MM.1S (cell line): ENCODE measurements around the gene HSDL2.

Source experiments
- DNase-seq: peaks from one replicate; pipeline ENCODE4 v3.0.0-alpha.2; 2015
- H2AFZ ChIP-seq: fragments of 300-600 bp; sonication (generic); 2 replicates; pipeline ENCODE4 v1.6.0; 2016; ENCODE audit warnings: antibody characterized with exemption, low read length
- H3F3A ChIP-seq: fragments of 300-600 bp; sonication (generic); 2 replicates; pipeline ENCODE4 v1.6.1; 2016; ENCODE audit warnings: mild to moderate bottlenecking, antibody characterized with exemption, low read length, moderate library complexity, mixed read lengths; ENCODE audit not compliant: insufficient read depth
- H3K27ac ChIP-seq: fragments of 300-600 bp; sonication (generic); 2 replicates; pipeline ENCODE4 v1.5.1; 2016; ENCODE audit warnings: mild to moderate bottlenecking, low read length
- H3K27me3 ChIP-seq: fragments of 300-600 bp; sonication (generic); replicated peaks from 2 replicates; pipeline ENCODE4 v1.6.0; 2016; ENCODE audit warnings: low read length; ENCODE audit not compliant: insufficient read depth
- H3K36me3 ChIP-seq: fragments of 300-600 bp; sonication (generic); replicated peaks from 2 replicates; pipeline ENCODE4 v1.6.1; 2016; ENCODE audit warnings: mild to moderate bottlenecking, low read length, mixed read lengths; ENCODE audit not compliant: insufficient read depth
- H3K4me1 ChIP-seq: fragments of 300-600 bp; sonication (generic); 2 replicates; pipeline ENCODE4 v1.6.1; 2016; ENCODE audit warnings: low read length, mixed read lengths
- H3K4me2 ChIP-seq: fragments of 300-600 bp; sonication (generic); 2 replicates; pipeline ENCODE4 v1.6.0; 2016; ENCODE audit warnings: low read depth, low read length
- H3K4me3 ChIP-seq: fragments of 300-600 bp; sonication (generic); 2 replicates; pipeline ENCODE4 v1.5.1; 2016; ENCODE audit warnings: low read length, mixed read lengths
- H3K79me2 ChIP-seq: fragments of 300-600 bp; sonication (generic); 2 replicates; pipeline ENCODE4 v1.6.1; 2016; ENCODE audit warnings: mixed run types, low read length, mixed read lengths
- H3K9ac ChIP-seq: fragments of 300-600 bp; sonication (generic); 2 replicates; pipeline ENCODE4 v1.6.1; 2016; ENCODE audit warnings: low read length, mixed read lengths
- H3K9me2 ChIP-seq: fragments of 300-600 bp; sonication (generic); replicated peaks from 2 replicates; pipeline ENCODE4 v1.6.1; 2016; ENCODE audit warnings: mild to moderate bottlenecking, low read length, mixed read lengths; ENCODE audit not compliant: insufficient read depth
- H3K9me3 ChIP-seq: fragments of 300-600 bp; sonication (generic); replicated peaks from 2 replicates; pipeline ENCODE4 v1.6.1; 2016; ENCODE audit warnings: mild to moderate bottlenecking, low read length, mixed read lengths; ENCODE audit not compliant: insufficient read depth
- H4K20me1 ChIP-seq: fragments of 300-600 bp; sonication (generic); 2 replicates; pipeline ENCODE4 v1.6.1; 2016; ENCODE audit warnings: mild to moderate bottlenecking, low read length, moderate library complexity, mixed read lengths; ENCODE audit not compliant: insufficient read depth
- EZH2 ChIP-seq: fragments of 300-600 bp; sonication (generic); optimal IDR thresholded peaks from 2 replicates; pipeline ENCODE3; 2017; ENCODE audit warnings: low read depth, mild to moderate bottlenecking, antibody characterized with exemption, low read length, mixed read lengths
- EZH2phosphoT487 ChIP-seq: fragments of 300-600 bp; sonication (generic); IDR thresholded peaks from 2 replicates; pipeline ENCODE4 v1.6.1; 2018; ENCODE audit warnings: antibody characterized with exemption, low read length
- TF ChIP-seq, protein P1 (sequence below): fragments of 300-600 bp; sonication (generic); IDR thresholded peaks from 2 replicates; pipeline ENCODE4 v1.5.1; 2016; ENCODE audit warnings: antibody characterized with exemption, low read length, mixed read lengths

The HSDL2 gene

GRCh38 chr9:112403614-112404201 lies 23.8 kb downstream of the HSDL2 start:
- no peak overlapping the region for H2AFZ ChIP-seq
- no peaks in the 10 kb centered on the region for H3K9me2 ChIP-seq
- H3K27ac ChIP-seq, result no peak overlapping the region

DNA sequence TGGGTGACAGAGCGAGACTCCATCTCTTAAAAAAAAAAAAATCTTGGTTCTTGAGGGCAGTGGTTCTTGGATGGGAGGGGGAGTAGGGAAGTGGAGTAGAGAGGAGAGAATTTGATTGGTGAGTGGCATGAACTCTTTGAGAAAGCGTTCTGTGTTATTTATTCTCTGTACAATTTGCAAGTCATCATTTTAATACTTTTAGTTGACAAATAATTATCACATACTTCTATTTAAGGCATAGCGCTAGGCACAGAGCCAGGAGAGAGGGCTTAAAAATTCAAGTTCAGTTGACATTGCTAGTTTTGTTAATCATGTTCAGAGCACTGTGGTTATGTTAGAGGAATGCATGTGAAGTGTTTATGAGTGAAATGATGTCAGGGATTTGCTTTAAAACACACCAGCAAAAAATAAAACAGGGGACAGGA lies 24.6 kb downstream of the HSDL2 start:
- no peak for DNase-seq
- Histone ChIP-seq H3K27ac (no peak overlapping the region), H3K4me3 (no peak overlapping the region), H3K79me2 (no peaks in the 10 kb centered on the region), H3K4me2 (no peak overlapping the region), H3K9ac (no peak overlapping the region), H4K20me1 (no peaks in the 10 kb centered on the region), H3K36me3 (no peaks in the 10 kb centered on the region), H2AFZ (no peak overlapping the region), H3K9me3 (no peaks in the 10 kb centered on the region), H3F3A (no peaks in the 10 kb centered on the region), H3K4me1 (no peaks in the 10 kb centered on the region), H3K9me2 (no peaks in the 10 kb centered on the region), H3K27me3 (no peaks in the 10 kb centered on the region)
- TF ChIP-seq EZH2phosphoT487, result no peak
- no peak for TF ChIP-seq EZH2
- TF ChIP-seq, protein P1, sequence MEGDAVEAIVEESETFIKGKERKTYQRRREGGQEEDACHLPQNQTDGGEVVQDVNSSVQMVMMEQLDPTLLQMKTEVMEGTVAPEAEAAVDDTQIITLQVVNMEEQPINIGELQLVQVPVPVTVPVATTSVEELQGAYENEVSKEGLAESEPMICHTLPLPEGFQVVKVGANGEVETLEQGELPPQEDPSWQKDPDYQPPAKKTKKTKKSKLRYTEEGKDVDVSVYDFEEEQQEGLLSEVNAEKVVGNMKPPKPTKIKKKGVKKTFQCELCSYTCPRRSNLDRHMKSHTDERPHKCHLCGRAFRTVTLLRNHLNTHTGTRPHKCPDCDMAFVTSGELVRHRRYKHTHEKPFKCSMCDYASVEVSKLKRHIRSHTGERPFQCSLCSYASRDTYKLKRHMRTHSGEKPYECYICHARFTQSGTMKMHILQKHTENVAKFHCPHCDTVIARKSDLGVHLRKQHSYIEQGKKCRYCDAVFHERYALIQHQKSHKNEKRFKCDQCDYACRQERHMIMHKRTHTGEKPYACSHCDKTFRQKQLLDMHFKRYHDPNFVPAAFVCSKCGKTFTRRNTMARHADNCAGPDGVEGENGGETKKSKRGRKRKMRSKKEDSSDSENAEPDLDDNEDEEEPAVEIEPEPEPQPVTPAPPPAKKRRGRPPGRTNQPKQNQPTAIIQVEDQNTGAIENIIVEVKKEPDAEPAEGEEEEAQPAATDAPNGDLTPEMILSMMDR, result no peak

More at GRCh38 chr9:112403614-112404201, 23.8 kb downstream of the HSDL2 start:
- H3K4me1 ChIP-seq, result no peaks in the 10 kb centered on the region
- no peak for DNase-seq
- H4K20me1 ChIP-seq, result no peaks in the 10 kb centered on the region
- H3K4me3 ChIP-seq, result no peak overlapping the region
- H3F3A ChIP-seq, result no peaks in the 10 kb centered on the region
- no peaks in the 10 kb centered on the region for H3K9me3 ChIP-seq
- no peaks in the 10 kb centered on the region for H3K36me3 ChIP-seq
- no peaks in the 10 kb centered on the region for H3K79me2 ChIP-seq
- no peak overlapping the region for H3K9ac ChIP-seq
- H3K4me2 ChIP-seq, result no peak overlapping the region
- H3K27me3 ChIP-seq, result no peaks in the 10 kb centered on the region
- TF ChIP-seq, protein P1, result no peak
- TF ChIP-seq EZH2phosphoT487, result no peak
- TF ChIP-seq EZH2, result no peak

DNA sequence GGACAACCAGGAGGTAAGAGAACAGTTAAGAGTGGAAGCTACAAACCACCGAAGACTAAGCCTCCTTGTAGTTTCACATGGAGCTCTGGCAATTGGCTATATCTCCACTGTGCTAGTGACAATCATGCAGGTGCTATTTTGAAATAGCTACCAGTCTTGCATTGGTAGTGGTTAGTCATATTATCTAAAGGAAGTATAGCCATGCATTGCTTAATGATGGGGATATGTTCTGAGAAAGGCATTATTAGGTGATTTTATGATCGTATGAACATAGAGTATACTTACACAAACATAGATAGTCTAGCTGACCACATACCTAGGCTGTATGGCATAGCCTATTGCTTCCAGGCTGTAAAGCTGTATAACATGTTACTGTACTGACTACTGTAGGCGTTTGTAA lies 28.4 kb downstream of the HSDL2 start:
- H3K4me3 ChIP-seq, result no peak overlapping the region
- H3K4me1 ChIP-seq, result no peaks in the 10 kb centered on the region
- H3K27ac ChIP-seq, result no peak overlapping the region
- no peaks in the 10 kb centered on the region for H3F3A ChIP-seq
- H3K79me2 ChIP-seq, result no peaks in the 10 kb centered on the region
- no peaks in the 10 kb centered on the region for H4K20me1 ChIP-seq
- H3K4me2 ChIP-seq, result no peak overlapping the region
- H2AFZ ChIP-seq, result no peak overlapping the region
- TF ChIP-seq, protein P1, result no peak
- TF ChIP-seq EZH2phosphoT487 (no peak), EZH2 (no peak)
- H3K27me3 ChIP-seq, result no peaks in the 10 kb centered on the region
- no peak overlapping the region for H3K9ac ChIP-seq
- no peaks in the 10 kb centered on the region for H3K9me2 ChIP-seq
- no peaks in the 10 kb centered on the region for H3K36me3 ChIP-seq
- DNase-seq, result no peak
- no peaks in the 10 kb centered on the region for H3K9me3 ChIP-seq
